HG02870 (cell line): ENCODE results near the gene SLC16A8.
"Not testable (repeated sequence)": the region's sequence is repeated elsewhere in the genome, so short reads cannot be mapped to it uniquely, and the experiment has no call there.

Source experiments
- ATAC-seq: cut with Tn5 transposase; IDR thresholded peaks from one replicate; pipeline ENCODE4 v1.9.1; 2021; ENCODE audit warnings: mild to moderate bottlenecking, moderate library complexity; ENCODE audit not compliant: unreplicated experiment

The SLC16A8 gene

GRCh38 chr22:38083931-38084631 lies at the start of gene SLC16A8:
TSS of gene SLC16A8 (minus strand) at chr22:38084184. CDS start at chr22:38082873, 1,311 bp downstream.
- ATAC-seq, result no peak

- ATAC-seq, result no peak
Measured at GRCh38 chr22:38133331-38133730, 49.3 kb upstream of the SLC16A8 start.

GRCh38 chr22:38132794-38133193 lies 48.8 kb upstream of the SLC16A8 start:
- no peak for ATAC-seq

GRCh38 chr22:38132136-38132535 lies 48.2 kb upstream of the SLC16A8 start:
- ATAC-seq, result no peak

GRCh38 chr22:38131399-38131798 lies 47.4 kb upstream of the SLC16A8 start:
- ATAC-seq, result no peak

- no peak for ATAC-seq
Measured at GRCh38 chr22:38129856-38130255, 45.9 kb upstream of the SLC16A8 start.

- no peak for ATAC-seq
Measured at GRCh38 chr22:38129021-38129420, 45.0 kb upstream of the SLC16A8 start.

GRCh38 chr22:38127869-38128268 lies 43.9 kb upstream of the SLC16A8 start:
- ATAC-seq, result no peak

- no peak for ATAC-seq
Measured at GRCh38 chr22:38126928-38127668, 43.1 kb upstream of the SLC16A8 start.

GRCh38 chr22:38125751-38126201 lies 41.8 kb upstream of the SLC16A8 start:
- ATAC-seq, result no peak

GRCh38 chr22:38125038-38125610 lies 41.1 kb upstream of the SLC16A8 start:
- no peak for ATAC-seq

GRCh38 chr22:38124236-38124974 lies 40.4 kb upstream of the SLC16A8 start:
- ATAC-seq, result no peak

GRCh38 chr22:38122616-38123015 lies 38.6 kb upstream of the SLC16A8 start:
- ATAC-seq, result no peak

- ATAC-seq, result no peak
Measured at GRCh38 chr22:38120359-38121110, 36.6 kb upstream of the SLC16A8 start.

GRCh38 chr22:38118747-38119146 lies 34.8 kb upstream of the SLC16A8 start:
- not testable (repeated sequence) for ATAC-seq

- no peak for ATAC-seq
Measured at GRCh38 chr22:38118182-38118581, 34.2 kb upstream of the SLC16A8 start.

- ATAC-seq, result not testable (repeated sequence)
Measured at GRCh38 chr22:38117556-38117955, 33.6 kb upstream of the SLC16A8 start.

GRCh38 chr22:38115423-38116205 lies 31.6 kb upstream of the SLC16A8 start:
- no peak for ATAC-seq

- no peak for ATAC-seq
Measured at GRCh38 chr22:38114484-38115398, 30.8 kb upstream of the SLC16A8 start.
